GM12872 (cell line): ENCODE measurements around the gene OVCH1.

ENCODE experiments used
- CTCF ChIP-seq: IDR thresholded peaks from 3 replicates; pipeline ENCODE4 v1.5.1; 2011; ENCODE audit warnings: low read depth, mild to moderate bottlenecking, low read length, moderate library complexity; ENCODE audit not compliant: insufficient read depth

Gene OVCH1

DNA sequence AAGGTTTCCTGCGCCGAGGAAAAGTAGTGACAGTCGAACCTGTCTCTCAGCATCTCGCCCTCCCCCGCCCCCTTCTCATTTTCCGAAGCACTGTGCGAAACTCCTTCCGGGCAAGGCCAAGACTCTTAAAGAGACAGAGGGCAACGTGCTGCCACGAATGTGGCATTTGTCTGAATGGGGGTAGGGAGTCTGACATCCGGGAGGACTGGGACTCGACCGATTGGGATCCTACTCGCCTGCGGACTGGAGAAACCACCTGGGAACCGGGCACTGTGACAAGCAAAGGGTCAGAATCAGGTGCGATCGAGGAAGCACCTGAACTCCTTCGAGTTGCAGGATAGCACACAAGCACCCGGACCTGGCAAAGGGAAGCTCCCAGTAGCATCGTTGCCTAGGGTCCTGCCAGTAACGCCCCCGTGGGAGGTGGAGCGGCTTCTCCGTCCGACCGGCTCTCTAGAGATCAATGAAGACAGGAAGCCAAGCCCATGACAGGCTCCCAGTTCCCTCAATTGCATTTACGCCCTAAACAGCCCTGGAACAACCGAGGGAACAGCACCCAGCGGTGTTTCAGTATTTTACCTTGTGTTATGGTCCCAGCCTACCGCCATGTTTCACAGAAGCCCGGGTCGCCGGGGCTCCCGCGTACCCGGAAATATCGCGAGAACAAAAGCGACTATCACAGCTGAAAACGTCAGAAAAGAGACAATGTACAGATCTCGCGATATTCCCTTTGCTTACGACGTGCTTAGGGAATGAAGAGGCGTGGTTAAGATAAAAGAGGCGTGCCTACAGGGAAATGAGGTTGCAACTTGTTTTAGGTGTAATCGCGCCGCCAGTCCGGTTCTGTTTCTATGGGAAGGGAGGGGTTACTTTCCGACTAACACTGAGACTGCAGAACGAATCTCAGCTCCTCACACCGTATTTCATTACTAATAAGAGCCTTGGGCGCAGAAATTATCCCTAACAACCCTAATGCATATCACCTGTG lies 116.7 kb downstream of the OVCH1 start, which contains the start of gene ERGIC2:
ERGIC2 (minus strand) TSS at position 637 of the 988 bp plus-strand sequence. CDS start 9,539 bp downstream, outside the sequence.
- TF ChIP-seq CTCF = no peak
